Activated effector memory CD4-positive, alpha-beta T cell treated with Interleukin-2 at 50 U/mL for 16 hours (primary cell): ENCODE data around the gene TMEM212.

ENCODE experiments used
- DNase-seq: peaks from one replicate; pipeline ENCODE4 v3.0.0-alpha.2; 2020

The TMEM212 gene

DNA sequence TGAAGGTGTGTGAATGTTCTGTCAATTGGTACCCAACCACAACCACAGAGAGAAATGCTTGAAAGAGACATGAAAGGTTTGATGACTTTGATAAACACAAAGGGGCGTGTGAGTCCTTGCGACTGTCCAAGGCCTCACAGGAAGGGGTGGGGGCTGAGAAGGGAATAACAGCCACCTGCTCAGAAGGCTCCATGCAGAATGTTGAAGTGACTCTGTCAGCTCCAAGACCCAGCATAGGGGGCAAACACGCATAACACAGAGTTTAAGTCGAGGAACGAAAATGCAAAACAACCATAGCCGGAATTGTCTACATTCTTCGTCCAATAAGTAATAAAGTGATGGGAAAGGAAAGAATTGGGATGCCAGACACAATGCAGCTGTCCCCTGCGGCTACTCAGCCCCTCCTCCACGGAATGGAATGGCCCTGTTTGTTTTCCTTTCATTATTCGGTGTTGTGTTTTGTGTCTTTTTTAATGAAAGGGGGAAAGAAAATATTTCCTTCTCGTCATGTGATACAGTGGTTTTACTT is 19.9 kb downstream of the TMEM212 start:
- no peak for DNase-seq

GRCh38 chr3:171863920-171864319 is 20.8 kb downstream of the TMEM212 start:
- DNase-seq, result no peak

DNA sequence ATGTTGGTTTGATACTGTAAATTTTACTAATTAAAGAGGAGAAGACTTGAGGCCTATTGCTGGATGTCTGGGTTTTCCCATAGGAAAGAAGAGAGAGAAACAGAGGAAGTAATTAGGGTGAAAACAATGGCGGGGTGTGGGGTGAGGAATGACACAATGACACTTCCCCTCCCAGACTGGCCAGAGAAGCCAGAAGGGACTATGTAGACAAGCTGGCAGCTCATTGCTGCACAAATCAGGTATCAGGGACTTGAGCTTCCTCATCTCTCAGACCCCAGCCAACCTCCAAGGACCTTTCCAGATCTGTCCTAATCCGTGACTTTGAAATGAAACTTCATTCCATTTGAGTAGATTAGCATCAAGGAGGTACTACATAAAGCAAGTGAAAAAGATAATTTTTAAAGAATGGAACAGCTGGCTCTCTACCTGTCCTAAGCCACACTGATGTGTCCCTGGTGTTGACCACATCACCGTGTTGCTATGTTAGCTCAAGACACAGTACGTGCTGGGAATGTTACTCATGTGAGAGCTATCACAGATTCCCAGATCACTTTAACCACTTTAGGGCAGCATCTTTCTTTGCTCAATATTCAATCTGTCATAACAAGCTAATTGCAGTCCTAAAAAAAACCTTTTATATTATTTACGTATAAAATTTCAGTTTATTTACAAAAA is 22.2 kb downstream of the TMEM212 start:
- DNase-seq, result no peak

- no peak for DNase-seq
Observed at GRCh38 chr3:171867981-171868380, 24.8 kb downstream of the TMEM212 start.

DNA sequence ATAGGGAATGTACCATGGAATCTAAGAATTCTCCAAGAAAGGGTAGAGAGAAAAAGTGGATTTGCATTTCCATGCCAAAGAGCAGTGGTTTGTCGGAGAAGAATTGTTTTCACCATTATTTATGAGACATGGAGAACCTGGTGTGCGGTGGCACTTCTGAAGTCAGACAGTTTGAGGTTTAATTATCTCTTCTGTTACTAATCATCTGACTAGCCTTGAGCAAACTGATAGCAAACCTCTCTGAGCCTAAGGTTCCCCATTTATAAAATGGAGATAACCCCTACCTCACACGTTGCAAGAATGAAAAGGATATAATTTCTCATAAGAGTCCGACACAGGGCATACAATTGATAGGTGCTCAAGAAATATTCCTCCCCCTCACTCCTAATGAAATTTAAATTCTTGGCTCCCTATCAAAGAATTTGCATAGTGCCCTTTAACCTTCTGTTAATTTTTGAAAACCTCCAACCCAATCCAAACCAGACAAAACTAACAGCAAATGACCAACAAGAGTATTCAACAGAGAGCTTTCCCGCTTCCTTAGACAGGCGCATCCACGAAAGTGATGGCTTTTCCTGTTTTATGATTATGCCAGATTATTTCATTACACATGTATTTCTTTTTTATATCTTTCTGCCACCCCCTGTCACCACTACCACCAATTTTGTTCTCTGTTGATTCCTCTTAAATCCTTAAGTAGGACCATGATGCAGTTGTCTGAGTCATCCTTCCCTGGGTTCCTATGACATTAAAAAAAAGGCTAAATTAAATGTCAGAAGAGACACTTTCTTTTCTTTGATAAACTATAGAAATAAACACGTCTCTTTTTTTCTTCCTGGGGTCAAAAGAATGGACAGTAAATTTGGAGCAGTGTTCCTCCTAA is 28.5 kb downstream of the TMEM212 start:
- no peak for DNase-seq

- DNase-seq, result no peak
Observed at GRCh38 chr3:171873580-171873979, 30.4 kb downstream of the TMEM212 start.

GRCh38 chr3:171874251-171874681 is 31.1 kb downstream of the TMEM212 start:
- no peak for DNase-seq

GRCh38 chr3:171874879-171875278 is 31.7 kb downstream of the TMEM212 start:
- no peak for DNase-seq

- no peak for DNase-seq
Observed at GRCh38 chr3:171875923-171876412, 32.8 kb downstream of the TMEM212 start.

GRCh38 chr3:171876680-171877147 is 33.6 kb downstream of the TMEM212 start:
- DNase-seq, result no peak

DNA sequence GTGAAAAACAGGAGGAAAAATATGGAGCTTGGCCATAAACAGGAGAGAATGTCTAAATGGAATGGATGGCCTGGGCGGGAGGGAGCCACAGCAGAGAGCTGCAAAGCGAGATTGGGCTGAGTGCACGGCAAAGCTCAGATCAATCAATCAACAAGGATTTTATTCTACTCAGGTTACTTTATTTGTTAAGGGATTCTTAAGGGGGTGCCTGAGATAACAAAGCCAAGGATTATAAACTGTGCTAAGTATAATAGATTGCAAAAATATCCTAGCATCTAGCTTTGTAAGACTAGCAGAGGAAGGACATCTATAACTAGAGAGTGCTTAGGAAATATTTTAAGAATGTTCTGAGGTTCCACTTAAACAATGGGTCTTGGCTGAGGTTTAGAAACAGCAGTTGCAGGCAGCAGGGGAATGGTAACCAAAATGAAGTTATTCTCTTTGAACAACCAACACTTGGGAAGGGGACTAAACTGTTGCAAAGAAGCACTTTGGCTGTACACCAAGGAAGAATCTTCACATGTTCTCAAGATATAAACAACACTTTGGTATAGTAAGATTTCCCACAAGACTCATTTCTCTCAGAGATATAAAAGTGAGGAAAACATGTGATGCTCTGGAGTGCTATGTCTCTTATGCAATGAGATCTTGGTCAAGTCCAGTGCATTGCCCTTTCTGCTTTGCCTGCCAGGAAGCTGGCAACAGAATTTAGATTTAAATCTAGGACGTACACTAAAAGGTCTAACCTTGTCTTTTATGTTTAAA is 35.5 kb downstream of the TMEM212 start:
- no peak for DNase-seq

GRCh38 chr3:171879472-171879871 is 36.3 kb downstream of the TMEM212 start:
- no peak for DNase-seq

DNA sequence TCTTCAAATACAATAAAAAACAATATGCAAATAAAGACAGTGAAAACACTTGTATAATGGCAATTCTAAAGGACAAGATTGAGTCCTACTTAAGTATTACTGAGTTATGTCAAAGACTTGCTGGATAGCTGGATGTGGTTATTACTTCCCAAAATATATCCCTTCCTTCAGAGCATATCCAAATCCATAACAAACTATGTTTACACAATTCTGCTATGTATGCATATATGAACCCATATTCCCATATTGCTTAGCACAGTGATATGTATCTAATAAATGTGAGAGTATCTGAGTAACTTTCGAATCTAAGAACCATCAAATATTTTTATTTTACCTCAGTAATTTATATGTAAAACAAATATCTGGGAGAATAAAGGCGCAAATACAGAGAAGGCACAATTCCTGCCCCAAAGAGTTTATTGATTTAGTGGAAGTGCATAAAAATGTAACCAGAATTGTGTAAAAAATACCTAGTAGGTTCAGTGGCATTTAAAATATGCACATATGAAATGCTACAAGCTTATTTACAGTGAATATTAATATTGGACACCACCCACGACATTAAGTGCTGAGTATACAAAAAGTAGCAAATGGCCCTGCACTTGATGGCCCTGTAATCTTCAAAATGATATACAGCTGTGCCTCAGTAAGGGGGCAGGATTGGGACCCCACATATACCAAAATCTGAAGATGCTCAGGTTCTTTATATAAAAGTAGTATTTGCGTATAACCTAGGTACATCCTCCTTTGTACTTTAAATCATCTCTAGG is 37.1 kb downstream of the TMEM212 start:
- no peak for DNase-seq

- DNase-seq, result no peak
Observed at GRCh38 chr3:171881251-171881650, 38.1 kb downstream of the TMEM212 start.

DNA sequence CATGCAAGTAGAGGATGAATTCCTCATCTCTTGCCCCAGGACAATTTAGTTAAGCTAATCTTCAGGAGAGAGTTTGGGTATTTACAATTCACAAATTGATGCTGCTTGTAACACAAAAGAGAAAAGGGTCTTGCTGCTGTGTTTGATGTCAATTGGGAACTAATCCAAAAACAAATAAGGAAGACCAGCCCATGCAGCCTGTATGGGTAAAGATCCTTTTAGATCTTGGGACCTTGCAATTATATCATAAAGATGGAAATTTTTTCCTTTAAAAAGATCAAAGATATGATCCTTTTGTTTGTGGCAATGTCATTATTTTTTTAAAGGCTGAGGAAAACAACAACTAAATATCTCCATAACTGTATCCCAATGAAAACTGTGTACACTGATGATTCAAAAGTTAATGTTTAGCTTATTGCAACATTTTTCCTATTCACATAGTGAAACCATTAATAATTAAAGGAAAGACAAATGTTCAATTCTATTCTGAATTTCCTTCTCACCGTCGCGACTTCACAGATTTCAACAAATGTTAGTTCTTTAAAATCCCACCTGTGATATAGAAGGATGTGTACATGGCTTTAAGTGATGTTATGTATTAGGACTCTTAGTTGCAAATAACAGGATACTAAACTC is 40.2 kb downstream of the TMEM212 start:
- no peak for DNase-seq

DNA sequence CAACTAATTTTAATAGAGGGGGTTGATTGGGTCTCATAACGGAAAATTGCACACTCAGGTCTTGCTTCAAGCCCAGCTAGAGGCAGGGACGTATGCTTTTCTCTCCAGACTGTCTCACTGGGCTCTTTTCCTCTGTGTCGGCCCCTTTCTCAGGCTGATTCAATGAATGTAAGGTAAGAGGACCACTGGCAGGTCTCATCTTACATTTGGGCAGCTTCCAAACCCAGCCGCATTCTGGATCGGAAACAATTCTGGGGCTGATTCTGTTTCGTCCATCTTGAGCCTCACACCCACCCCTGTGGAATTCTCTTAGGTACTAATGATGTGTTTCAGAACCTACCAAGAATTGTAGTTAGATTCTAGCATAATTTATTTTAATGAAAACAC is 40.7 kb downstream of the TMEM212 start:
- no peak for DNase-seq

DNA sequence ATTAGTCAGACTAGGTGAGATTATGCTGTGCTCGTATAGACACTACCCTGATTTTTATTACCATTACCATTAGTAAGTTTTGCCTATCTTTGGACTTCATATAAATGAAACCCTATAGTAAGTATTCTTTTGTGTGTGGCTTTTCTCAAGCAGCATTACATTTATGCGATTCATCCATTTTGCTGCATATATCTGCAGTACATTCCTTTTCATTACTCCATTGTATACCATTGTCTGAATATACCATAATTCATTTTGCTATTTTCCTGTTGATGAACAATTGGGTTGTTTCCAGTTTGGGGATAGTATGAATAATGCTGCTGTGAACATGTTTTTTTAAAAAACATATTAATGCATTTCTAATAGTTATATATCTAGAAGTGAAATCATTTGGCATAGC is 45.3 kb downstream of the TMEM212 start:
- no peak for DNase-seq

- no peak for DNase-seq
Observed at GRCh38 chr3:171890398-171890797, 47.2 kb downstream of the TMEM212 start.

DNA sequence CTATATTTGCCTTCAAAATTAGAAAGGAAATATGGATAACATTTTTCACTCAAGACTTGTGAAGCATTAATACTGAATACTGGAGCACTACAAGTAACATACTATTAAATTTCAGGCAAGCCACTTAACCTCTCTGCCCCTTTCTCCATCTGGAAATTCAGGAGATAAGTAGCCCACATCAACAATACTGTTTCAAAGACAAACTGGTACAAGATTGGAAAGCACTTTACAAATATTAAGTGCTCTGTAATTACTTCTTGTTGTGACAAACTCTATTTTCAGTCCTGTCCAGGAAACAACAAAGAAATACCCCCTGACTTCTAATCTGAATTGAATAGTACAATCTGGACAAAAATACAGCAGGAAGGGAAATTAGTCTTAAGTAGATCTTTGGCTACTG is 49.3 kb downstream of the TMEM212 start:
- DNase-seq, result no peak

DNA sequence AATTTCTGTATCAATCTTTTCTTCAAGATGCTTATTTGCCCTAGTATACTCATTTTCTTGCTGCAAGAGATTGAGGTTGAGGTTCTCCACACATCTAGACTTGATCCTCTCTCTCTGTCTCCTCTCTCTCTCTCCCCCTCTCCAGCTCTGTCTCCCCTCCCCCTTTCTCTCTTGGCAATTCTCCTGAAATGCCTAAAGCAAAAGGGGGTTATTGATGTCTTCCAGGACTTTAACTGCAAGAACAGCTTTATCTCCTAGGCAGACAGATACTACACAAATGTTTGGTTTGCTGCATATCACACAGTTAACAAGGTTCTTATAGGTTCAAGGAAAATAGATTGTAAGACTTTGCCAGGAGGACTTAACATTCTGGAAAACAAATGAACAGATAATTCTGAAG is 52.1 kb downstream of the TMEM212 start:
- no peak for DNase-seq

GRCh38 chr3:171895900-171896299 is 52.8 kb downstream of the TMEM212 start:
- no peak for DNase-seq

- DNase-seq, result no peak
Observed at GRCh38 chr3:171896316-171896715, 53.2 kb downstream of the TMEM212 start.
